Activated T-helper 1 cell treated with Interleukin-2 at 50 U/mL for 16 hours (primary cell): Measurements from ENCODE around the gene HAUS7.

ENCODE experiments used
- DNase-seq: peaks from one replicate; pipeline ENCODE4 v3.0.0-alpha.2; 2020; ENCODE audit warnings: low read depth

Gene HAUS7

GRCh38 chrX:153477364-153477857, 7.0 kb upstream of the HAUS7 start:
- DNase-seq: no peak

DNA sequence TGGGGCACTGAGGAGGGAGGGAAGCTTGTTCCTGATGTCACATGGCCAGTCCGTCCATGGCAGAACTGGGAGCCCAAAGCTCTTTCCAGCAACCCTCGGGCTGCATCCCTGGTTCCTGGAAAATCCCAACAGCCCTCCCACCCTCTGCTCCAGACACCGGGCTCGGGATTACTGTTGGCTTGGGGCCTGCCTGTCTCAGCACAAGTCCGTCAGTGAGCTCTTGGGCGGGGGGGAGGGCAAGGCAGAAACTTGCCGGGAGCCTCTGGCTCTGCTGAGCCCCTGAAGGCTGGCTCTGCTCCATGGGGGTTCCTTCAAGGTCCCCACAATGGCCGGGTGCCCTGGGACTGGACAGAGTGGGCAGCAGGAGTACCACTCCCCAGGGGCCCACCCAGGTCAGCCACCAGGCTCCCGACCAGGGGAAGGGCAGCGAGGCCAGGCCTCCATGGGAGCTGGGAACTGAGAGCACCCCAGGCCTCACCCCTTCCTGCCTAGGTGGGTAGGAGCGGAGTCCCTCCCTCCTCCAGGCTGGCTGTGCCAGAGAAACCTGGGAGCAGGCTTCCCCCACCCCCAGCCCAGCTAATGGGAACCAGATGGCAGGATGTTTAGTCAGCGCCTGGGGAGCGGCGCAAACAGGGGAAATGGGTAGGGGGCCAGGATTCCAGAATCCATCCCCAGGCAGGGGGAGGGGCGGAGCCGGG, 6.4 kb upstream of the HAUS7 start:
- no peak for DNase-seq

DNA sequence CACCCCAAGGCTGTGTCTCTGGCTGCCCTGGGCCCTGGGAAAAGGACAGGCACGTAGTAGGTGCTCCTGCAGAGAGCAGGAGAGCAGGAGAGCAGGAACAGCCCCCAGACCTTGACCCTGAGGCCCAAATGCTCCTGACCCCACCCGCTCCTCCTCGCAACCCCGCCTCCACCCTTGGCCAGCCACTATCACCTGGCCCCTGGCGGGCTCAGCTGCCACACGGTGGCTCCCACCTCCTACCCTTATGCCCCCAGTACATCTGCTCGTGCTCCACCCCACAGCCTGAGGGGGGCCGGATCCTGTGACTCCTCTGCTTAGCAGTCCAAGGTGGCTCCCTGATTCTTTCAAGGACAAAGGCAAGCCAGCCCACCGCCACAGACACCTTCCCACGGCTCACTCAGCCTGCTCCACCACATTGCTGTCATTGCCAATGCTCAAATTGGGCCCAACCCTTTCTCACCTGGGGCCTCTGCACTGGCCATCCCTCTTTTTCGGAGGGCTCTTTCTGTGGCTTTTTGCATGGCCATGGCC, 5.4 kb upstream of the HAUS7 start:
- no peak for DNase-seq

DNA sequence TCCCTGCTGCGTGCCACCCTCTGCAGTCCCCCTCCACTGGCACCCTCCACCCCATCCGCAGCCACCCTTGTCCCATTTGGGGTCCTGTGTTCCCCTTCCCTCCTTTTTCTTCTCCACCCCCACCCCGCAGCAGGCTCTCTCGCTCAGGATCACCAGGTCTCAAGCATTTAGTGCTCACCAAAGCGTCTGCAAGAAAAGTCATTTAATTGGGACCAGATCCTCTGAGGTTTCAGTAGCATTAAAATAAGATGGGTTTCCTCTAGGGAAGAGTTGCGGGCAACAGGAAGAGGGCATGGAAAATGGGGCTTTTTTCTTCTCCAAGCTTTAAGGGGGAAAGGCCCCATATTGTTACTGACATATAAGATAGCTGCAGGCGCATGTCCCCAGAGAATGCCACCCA, 4.9 kb upstream of the HAUS7 start:
- DNase-seq: no peak

DNA sequence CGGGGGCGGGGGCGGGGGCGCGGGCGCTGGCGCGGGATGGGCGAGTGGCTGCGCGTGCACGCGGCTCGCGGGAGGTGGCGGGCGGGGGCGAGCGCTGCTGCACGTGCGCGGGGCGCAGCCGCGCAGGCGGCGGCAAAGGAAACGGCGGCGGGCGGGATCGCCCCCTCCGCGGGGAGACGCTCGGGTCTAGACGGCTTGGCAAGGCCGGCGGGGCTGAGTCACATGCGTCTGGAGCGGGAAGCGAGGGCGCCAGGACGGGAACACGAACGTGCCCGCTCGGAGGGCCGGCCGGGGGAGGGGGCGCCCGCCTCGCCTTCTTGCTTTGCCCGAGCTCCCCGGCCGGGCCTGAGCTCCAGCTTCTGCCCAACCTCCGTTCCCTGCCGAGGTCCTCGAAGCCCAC, 4.3 kb upstream of the HAUS7 start:
- peak; percentile 43 for DNase-seq

DNA sequence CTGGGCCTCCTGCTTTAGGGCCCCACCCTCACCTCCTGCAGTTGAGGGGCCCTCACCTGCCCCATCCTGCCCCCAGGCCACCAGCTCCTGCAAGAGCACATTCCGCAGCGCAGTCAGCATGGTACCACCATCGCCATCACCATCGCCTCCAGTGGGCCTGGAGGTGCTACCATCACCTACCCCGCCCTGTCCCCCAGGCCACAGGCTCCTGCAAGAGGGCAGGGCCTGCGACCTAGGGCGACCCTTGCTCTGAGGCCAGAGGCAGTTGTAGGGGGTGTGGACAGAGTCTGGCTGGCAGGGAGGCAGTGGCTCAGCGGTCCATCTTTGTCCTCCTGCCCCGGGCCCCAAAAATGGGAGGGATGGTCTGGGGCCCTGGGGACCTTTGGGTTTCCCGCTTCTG, 3.9 kb upstream of the HAUS7 start:
- no peak for DNase-seq

DNA sequence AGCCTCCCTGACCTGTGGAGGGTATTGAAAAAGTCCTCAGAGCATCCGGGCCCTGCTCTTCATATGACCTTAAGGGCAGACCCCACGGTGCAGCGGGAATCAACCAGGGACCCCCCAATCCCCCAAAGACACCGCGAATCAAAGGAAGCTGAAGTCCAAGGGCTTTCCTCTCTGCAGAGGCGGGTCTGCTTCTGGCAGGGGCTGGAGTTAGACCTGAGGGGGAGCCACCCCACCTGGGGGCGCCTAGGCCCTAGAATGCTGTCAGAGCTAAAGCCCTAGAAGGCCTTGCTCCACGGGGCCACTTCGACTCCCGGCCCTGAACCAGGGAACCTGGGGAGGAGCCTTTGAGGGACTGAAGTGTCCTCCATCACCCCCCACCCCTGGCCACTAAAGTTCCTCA, 2.8 kb upstream of the HAUS7 start:
- DNase-seq: no peak

DNA sequence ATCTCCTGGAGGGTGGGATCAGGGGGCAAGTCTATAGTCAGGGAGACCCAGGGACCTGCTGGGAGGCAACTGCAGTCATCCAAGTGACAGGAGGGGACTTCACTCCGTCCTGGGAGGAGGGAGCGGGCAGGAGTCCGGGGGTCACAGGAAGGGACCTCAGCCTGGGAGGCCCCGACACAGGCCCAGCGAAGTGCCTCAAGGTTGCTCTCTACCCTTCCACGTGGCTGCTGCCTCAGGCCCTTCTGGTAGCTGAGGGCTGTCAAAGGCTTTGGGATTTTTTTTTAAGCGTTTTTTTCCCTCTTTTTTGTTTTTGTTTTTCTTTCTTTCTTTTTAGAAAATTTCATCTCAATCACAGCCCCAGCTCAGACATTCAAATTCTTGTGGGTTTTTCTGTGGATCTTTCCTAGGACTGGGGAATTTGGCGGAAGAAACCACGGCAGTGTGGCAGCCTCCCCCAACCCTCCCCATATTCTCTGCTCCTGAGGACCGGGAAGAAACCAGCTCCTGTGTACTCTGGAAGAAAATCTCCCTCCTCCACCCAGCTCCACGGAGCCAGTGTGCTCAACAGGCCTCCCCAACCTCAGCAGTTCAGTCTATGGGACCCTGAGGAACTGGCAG, 1.4 kb upstream of the HAUS7 start:
- no peak for DNase-seq

DNA sequence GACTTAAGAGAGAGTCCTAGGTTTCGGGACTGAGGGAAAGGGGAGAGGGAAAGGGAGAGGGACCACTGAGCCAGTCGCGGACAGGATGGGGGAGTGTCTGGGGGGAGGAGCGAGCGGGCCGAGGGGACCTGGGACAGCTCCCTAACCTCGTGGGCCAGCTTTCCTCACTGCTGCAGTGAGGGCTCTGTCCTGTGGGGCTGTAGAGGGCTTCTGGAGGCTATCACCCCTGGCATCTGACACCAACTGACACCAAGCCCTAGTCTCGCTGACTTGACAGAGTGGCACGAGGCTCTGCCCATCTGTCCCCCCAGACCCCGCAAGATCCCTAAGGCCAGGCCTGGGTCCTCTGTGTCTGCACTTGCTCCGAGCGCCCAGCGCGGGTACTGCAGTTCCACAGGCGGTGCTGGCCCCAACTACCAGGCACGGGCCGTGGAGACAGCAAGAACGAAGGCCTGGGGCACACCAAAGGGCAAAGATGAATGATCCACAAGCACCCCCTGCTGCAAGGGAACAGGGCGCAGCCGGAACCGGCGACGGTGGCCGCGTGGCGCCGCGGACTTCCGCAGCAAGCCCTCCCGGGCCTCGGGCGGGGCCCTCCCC, 465 bp downstream of the HAUS7 start:
- DNase-seq: no peak

DNA sequence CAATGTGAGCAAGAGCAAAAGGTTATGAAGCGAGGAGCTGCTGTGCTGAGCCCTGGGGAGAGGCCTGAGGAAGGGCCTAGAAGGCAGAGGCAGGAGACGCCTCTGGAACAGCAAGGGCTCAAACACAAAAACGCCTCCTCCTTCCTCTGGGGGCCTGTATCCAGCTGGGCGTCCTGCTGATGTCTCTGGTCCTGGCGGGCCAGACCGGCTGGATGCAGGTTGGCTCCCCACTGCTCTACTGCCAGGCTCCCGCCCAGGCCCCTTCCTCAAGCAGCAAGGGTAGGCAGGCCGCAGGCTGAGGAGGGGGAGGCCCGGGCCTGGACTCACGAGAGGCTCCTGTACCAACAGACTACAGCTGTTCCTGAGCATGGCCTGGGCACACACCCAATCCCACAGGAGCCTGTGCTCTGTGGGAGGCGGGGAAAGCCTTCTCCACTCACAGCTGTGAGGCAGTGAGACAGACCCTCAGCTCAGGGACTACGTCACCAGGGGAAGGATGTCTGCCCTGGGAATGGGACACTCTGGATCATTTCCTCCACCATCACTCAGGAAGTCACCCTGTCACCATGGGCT, 2.3 kb downstream of the HAUS7 start:
- no peak for DNase-seq

DNA sequence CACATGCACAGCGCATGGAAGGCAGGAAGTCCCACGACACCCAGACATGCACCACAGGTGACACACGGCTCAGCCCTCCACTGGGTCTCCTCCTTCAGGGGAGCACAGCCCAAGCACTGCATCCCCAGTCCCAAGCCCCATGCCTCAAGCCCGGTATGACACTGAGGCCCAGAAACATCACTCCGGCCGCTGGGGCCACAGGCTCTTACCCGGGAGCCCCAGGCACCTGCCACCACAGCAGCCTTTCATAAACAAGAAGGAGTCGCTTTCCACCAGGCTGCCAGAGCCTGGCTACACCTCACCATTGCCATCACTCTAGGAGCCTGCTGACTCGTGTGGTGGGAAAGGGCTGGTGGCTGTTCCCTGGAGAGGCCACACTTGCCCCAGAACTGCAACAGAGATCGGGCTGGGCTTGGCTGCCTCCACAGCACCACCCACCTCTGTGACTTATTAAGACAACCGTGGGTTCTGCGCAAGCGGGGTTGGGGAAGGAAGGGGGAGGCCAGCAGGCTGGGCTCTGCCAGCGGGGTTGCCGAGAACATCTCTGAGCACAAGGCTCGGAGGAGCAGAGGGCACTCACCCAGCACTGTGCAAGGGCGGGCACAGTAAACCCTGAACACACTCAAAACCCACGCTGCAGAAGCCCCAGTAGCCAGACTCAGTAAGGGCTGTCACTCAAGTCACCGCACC, 4.5 kb downstream of the HAUS7 start:
- no peak for DNase-seq

- DNase-seq: no peak
These were observed 6.3 kb downstream of the HAUS7 start for GRCh38 chrX:153464116-153464515.

- DNase-seq: no peak
These were observed 6.8 kb downstream of the HAUS7 start for GRCh38 chrX:153463556-153463955.

DNA sequence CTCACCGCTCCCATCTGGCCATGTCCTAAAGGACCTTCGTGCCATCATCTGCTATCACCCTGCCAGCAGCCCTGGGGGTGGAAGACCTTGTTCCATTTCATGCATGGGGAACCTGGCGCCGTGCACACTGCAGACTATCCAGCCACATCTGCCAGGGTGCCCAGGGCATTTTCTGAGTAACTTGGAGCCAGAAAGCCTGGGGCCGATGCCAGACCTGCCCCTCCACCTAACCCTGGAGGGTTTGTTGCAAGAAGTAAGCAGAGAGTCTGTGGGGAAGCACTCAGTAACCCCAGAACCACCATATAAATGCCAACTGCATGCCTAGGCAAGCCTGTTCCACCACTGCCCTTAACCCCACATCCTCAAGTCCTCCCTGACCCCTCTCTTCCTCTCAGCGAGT, 7.3 kb downstream of the HAUS7 start:
- DNase-seq: no peak

- DNase-seq: no peak
These were observed 8.1 kb downstream of the HAUS7 start for GRCh38 chrX:153462291-153462690.

- DNase-seq: peak; percentile 27
These were observed 9.6 kb downstream of the HAUS7 start for GRCh38 chrX:153460826-153461225.

- no peak for DNase-seq
These were observed 10.4 kb downstream of the HAUS7 start for GRCh38 chrX:153459986-153460385.

GRCh38 chrX:153458476-153458875, 11.9 kb downstream of the HAUS7 start:
- DNase-seq: no peak

DNA sequence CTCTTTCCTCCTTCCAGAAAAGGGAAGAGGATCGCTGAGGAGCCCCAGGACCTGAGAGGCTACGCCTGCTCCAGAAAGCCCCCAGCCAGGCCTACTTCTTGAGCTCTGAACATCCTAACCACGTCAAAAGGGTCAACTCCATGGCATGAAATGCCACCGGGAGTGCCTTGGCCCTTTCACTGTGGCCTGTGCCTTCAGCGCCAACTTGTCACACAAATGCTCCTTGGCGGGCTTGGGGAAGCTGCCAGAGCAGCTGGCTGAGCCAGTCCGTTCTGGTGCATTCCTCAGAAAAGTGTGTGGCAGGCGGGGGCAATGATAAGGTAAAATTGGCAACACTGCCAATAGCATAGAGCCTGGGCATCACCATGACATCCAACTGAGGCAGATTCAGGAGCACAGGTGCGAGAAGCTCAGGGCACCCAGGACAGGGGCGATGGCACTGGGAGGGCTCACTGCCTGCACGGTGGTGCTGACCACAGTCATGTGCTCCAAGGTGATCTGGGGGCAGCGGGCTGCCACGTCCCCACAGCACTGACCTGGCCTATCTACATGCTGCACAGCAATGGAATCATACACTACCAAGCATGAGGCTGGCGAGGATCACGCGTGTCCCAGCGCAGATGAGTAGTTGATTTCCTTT, 12.4 kb downstream of the HAUS7 start:
- DNase-seq: no peak

DNA sequence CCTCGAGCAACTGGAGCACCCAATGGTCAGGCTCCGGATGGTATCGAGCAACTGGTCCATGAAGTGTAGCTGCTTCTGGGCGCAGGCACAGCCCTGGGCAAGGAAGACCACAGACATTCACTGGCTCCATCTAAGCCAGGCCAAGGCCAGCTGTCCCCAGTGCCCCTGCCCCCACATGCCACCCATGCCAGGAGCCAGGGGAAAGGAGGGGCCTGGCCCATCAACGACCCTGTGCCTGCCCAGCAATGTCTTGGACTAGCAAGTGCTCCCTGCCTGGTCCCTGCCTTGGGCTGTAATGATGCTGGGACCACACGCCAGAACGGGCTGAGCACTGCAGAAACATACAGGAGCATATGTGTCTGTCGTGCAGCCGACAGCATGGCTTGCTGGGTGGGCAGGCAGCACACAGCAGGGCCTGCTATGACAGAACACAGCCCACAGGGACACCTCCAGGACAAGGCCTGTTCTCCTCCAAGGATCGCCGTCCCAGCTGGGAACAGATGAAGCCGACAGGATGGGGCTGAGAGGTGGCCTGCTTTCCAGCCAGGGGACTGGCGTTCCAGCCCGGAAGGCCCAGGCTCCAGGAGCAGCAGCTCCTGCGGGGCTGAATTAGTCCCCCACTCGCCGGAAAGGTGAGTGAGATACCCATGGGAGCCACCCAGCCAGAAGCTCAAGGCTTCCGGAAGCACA, 13.1 kb downstream of the HAUS7 start:
- no peak for DNase-seq

DNA sequence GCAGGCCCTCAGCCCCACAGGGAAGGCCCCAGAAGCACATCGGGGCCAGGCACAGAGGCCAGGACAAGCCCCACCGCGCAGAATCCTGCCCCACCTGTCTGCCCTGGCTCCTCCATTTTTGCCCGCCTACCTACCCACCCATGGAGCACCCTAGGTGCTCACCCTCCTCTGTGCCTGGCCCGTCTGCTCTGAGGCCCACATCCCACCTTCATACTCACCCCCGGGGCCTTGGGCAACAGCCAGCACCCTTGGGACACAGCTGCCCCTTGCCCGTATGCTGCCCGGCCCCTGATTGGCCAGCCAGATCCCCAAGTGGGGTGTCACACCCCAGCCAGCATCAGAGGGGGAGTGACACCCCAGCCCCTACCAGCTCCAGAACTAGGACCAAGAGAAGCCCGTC, 13.7 kb downstream of the HAUS7 start:
- no peak for DNase-seq
